ENCODE results near the gene MALRD1.

- TF ChIP-seq CTCF (IDR thresholded peaks at IDR 0.05) = no peak
- no peak for TF ChIP-seq POLR2A (IDR thresholded peaks at IDR 0.05; ENCODE audit: low read depth)
- no peak for TF ChIP-seq POLR2AphosphoS5 (IDR thresholded peaks at IDR 0.05)
- no peak for TF ChIP-seq EP300 (IDR thresholded peaks at IDR 0.05)
Measured at GRCh38 chr10:19178675-19179074, 130.1 kb downstream of the MALRD1 start.
